ENCODE data around the gene PIM1.
"Not testable (repeated sequence)": the region's sequence is repeated elsewhere in the genome, so short reads cannot be mapped to it uniquely, and the experiment has no call there.

Gene PIM1

DNA sequence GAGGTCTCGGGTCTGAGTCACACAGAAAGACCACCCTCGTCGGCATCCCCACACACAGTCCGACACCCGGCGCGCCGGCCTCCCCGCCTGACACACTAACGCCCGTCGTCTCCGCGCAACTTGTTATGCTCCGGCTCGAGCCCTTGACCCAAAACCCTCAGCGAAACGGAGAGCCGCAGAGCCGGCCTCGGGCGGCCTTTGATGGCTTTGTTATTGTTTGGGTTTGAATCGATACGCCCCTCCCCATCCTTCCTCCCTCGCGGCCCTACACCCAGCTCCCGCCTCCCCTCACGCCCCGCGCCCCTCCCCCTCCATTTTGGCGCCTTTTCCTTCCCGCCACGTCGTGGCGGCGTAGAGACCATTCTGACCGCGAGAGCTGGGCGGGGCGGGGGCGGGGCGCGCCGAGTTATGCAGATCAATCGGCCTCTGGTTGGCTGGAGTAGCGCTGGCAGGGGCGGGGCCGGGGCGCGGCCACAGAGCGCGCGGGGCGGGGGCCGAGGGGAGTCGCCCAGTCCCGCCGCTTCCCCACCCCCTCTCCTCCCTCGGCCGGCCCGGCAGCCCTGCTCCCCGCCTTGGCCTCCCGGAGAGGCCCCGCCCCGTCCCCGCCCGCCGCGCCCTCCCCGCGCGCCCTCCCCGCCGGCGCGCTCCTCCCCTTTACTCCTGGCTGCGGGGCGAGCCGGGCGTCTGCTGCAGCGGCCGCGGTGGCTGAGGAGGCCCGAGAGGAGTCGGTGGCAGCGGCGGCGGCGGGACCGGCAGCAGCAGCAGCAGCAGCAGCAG, at the start of gene PIM1:
Gene PIM1 (plus strand): TSS at position 657 of the 777 bp plus-strand sequence. CDS start 424 bp downstream, outside the sequence.
- in situ Hi-C loops (cut with HindIII; ENCODE audit: low sequenced_read_pairs): no loop called here

- in situ Hi-C loops (cut with HindIII; ENCODE audit: low sequenced_read_pairs): no loop called here
Observed at GRCh38 chr6:37121556-37121955, 48.4 kb upstream of the PIM1 start.

GRCh38 chr6:37122861-37123260, 47.1 kb upstream of the PIM1 start:
- in situ Hi-C loops (cut with HindIII; ENCODE audit: low sequenced_read_pairs): no loop called here

DNA sequence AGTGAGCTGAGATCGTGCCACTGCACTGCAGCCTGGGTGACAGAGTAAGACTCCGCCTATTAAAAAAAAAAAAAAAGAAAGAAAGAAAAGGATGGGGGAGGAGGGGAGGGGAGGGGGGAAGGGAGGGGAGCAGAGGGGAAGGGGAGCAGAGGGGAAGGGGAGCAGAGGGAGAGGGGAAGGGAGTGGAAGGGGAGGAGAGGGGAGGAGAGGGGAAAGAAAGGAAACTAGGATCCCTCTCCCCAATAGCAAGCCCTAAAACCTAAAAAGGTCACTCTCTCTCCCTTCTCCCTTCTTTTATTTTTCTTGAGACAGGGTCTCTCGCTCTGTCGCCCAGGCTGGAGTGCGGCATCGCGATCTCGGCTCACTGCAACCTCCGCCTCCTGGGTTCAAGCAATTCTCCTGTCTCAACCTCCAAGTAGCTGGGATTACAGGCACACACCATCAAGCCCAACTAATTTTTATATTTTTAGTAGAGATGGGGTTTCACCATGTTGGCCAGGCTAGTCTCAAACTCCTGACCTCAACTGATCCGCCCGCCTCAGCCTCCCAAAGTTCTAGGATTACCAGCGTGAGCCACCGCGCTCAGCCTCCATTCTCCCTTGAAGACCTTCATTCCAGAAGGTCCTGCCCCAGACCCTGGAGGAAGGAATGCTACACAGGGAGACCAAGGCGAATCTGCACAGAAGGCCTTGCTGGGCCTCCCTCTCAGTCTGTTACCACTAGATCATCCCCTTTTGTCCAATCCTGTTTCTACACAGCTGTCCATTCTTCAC, 45.8 kb upstream of the PIM1 start:
- in situ Hi-C loops (cut with HindIII; ENCODE audit: low sequenced_read_pairs): no loop called here

- in situ Hi-C loops (cut with HindIII; ENCODE audit: low sequenced_read_pairs): no loop called here
Observed at GRCh38 chr6:37125774-37126492, 44.0 kb upstream of the PIM1 start.

DNA sequence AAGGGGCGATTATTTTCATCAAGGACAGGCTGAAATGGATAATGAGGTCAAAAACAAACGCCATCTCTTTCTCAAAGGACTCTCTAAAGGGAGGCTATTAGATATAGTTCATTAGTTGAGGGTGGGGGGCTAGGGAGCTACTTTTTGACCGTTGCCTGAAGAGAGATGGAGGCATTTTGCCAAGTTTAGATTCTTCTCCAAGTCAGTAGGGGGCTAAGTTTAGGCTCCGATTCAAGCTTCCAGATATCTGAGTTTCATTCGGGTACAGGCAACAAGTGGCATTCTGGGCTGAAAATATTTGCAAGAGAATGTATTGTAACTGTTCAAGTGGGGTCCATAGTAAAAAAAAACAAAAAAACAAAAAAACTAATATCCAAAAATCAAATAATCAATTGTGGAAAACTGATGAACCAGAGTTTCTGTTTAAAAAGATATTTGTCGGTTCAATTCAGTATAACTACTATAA, 43.4 kb upstream of the PIM1 start:
- in situ Hi-C loops (cut with HindIII; ENCODE audit: low sequenced_read_pairs): no loop called here

- in situ Hi-C loops (cut with HindIII; ENCODE audit: low sequenced_read_pairs): no loop called here
Observed at GRCh38 chr6:37126961-37127616, 42.9 kb upstream of the PIM1 start.

DNA sequence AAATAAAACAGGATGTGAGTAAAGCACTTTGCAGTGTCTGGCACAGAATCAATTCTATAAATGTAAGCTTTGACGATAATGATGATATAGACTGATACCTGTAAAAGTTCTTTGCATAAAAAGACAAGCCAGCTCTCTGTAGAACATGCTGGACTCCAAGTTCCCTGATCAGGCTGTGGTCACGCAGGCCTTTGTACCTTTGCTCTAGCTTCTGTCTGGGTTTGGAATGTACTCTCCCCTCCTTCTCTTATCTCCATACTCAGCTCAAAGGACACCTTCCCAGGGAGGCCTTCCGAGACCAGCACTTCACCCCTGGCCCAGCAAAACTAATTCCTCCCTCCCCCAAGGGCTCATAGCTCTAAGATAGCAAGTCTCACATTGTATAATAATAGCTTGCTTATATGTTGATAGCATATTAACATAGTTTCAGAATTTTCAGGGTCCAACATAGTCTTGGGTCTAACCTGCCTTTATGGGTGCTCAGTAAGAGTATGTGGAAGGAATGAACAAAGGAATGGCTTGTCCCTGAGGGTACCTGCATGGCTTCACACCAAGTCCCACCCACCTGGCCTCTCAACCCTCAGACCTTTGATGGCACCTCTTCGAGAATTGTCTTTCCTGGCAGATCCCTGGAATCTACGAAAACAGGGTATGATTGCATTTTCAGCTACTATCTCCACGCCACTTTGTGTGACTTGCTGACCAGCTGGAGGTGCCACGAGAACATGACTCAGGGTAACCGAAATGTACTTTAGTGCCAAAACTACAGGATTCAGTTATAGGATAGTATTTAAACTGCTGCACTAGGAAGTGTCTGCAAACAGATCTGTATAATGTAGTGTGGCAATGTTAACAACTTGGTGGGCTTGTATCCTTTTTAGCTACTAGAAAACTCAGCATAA, 41.7 kb upstream of the PIM1 start:
- in situ Hi-C loops (cut with HindIII; ENCODE audit: low sequenced_read_pairs): no loop called here

GRCh38 chr6:37128863-37129443, 41.0 kb upstream of the PIM1 start:
- in situ Hi-C loops (cut with HindIII; ENCODE audit: low sequenced_read_pairs): not testable (repeated sequence)

DNA sequence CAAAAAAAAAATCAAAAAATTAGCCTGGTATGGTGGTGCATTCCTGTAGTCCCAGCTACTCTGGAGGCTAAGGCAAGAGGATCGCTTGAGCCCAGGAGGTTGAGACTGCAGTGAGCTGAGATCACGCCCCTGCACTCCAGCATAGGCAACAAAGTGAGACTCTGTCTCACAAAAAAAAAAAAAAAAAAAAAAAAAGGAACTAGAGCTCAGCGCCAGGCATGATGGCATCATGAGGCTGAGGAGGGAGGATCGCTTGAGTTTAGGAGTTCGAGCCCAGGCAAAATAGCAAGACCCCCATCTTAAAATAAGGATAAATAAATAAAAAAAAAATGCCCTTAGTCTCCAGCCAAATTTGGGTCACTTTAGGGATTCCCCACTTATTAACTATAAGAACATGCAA, 40.4 kb upstream of the PIM1 start:
- in situ Hi-C loops (cut with HindIII; ENCODE audit: low sequenced_read_pairs): no loop called here

- in situ Hi-C loops (cut with HindIII; ENCODE audit: low sequenced_read_pairs): no loop called here
Observed at GRCh38 chr6:37130704-37131103, 39.2 kb upstream of the PIM1 start.

- in situ Hi-C loops (cut with HindIII; ENCODE audit: low sequenced_read_pairs): no loop called here
Observed at GRCh38 chr6:37131104-37131959, 38.6 kb upstream of the PIM1 start.

GRCh38 chr6:37131960-37132253, 38.0 kb upstream of the PIM1 start:
- in situ Hi-C loops (cut with HindIII; ENCODE audit: low sequenced_read_pairs): no loop called here

GRCh38 chr6:37134036-37134395, 35.9 kb upstream of the PIM1 start:
- in situ Hi-C loops (cut with HindIII; ENCODE audit: low sequenced_read_pairs): no loop called here

- in situ Hi-C loops (cut with HindIII; ENCODE audit: low sequenced_read_pairs): no loop called here
Observed at GRCh38 chr6:37134396-37135191, 35.4 kb upstream of the PIM1 start.

GRCh38 chr6:37135835-37136694, 33.9 kb upstream of the PIM1 start:
- in situ Hi-C loops (cut with HindIII; ENCODE audit: low sequenced_read_pairs): no loop called here

GRCh38 chr6:37136821-37137200, 33.1 kb upstream of the PIM1 start:
- in situ Hi-C loops (cut with HindIII; ENCODE audit: low sequenced_read_pairs): no loop called here

Data from DLD1 (cell line).